ENCODE results near the gene YWHAQ.
"Not testable (repeated sequence)": the region's sequence is repeated elsewhere in the genome, so short reads cannot be mapped to it uniquely, and the experiment has no call there.

YWHAQ gene

GRCh38 chr2:9631878-9632700 lies 1.3 kb upstream of the YWHAQ start:
- no peak for DNase-seq (ENCODE audit: low read depth in 2 of 3, low spot score in 1 of 3)

DNA sequence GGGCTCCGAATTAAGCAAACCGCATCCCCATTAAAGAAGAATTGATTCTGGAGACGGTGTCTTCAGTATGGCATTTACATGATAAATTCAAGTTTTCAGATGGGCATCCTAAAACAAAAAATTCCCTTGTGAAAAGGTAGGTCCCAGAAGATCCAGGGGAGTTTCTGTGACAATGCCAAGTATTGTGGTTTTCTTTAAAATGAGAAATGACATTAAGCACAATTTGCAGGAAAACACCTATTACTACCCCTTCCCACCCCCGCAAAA lies 689 bp upstream of the YWHAQ start:
- no peak for DNase-seq (ENCODE audit: low read depth in 2 of 3, low spot score in 1 of 3)

GRCh38 chr2:9630117-9630735 lies 571 bp downstream of the YWHAQ start:
- DNase-seq (ENCODE audit: low read depth in 2 of 3, low spot score in 1 of 3), result peak; percentile 56 to 71 (median 64)

GRCh38 chr2:9629222-9630116 lies 1.3 kb downstream of the YWHAQ start:
- no peak for DNase-seq (ENCODE audit: low read depth in 2 of 3, low spot score in 1 of 3)

DNA sequence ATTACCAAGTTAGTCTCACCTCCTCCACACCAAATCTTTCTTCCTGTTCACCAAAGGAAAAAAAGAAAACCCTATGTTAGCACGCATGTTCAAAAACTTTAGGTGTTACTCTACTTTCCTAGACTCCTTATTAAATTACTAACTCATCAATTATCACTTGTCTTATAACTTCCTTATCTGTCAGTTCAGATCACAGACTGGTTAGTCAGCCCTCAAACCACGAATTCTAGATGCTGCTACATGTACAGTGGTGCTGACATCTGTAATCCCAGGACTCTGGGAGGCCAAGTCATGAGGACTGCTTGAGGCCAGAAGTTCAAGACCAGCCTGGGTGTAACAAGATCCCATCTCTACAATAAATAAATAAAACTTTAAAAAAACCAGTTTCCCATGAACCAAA lies 3.5 kb downstream of the YWHAQ start:
- peak in 2 of 3 donors; percentile 20 to 25 for DNase-seq (ENCODE audit: low read depth in 2 of 3, low spot score in 1 of 3)

- no peak for DNase-seq (ENCODE audit: low read depth in 2 of 3, low spot score in 1 of 3)
Observed at GRCh38 chr2:9623151-9623550, 7.6 kb downstream of the YWHAQ start.

GRCh38 chr2:9621655-9622054 lies 9.1 kb downstream of the YWHAQ start:
- not testable (repeated sequence) for DNase-seq (ENCODE audit: low read depth in 2 of 3, low spot score in 1 of 3)

DNA sequence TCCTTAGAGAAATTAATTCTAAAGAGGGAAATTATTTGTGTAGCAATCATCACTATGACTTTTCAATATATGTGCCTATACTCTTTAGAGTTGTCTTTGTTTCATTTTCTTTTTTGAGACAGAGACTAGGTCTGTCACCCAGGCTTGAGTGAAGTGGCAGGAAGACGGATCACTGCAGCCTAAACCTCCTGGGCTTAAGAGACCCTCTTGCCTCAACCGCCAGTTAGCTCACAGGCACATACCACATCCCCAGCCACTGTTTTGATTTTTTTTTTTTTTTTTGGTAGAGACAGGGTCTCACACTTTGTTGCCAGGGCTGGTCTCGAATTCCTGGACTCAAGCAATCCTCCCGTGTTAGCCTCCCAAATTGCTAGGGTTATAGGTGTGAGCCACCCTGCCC lies 12.4 kb downstream of the YWHAQ start:
- DNase-seq (ENCODE audit: low read depth in 2 of 3, low spot score in 1 of 3), result no peak

DNA sequence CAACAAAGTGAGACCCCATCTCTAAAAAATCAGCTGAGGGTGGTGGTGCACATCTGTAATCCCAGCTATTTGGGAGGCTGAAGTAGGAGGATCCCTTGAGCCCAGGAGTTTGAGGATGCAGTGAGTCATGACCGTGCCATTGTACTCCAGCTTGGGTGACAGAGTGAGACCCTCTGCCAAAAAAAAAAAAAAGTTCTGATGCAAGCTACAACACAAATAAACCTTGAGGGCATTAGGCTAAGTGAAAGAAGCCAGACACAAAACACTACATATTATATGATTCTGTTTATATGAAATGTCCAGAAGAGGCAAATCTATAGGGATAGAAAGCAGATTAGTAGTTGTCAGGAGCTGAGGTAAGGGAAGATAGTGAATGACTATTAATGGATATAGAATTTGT lies 13.0 kb downstream of the YWHAQ start:
- no peak for DNase-seq (ENCODE audit: low read depth in 2 of 3, low spot score in 1 of 3)

DNA sequence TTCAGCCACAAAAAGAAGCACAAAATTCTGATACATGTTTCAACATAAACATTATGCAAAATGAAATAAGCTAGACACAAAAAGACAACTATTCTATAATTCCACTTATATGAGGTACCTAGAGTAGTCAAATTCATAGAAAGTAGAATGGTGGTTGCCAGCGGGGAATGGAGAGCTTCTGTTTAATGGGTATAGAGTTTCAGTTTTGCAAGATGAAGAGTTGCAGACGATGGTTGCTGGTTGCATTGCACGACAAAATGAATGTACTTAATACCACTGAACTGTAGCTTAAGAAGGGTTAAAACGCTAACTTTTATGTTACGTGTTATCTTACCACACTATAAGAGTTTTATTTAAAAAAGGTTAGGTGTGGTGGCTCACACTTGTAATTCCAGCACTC lies 13.5 kb downstream of the YWHAQ start:
- no peak for DNase-seq (ENCODE audit: low read depth in 2 of 3, low spot score in 1 of 3)

- DNase-seq (ENCODE audit: low read depth in 2 of 3, low spot score in 1 of 3), result no peak
Observed at GRCh38 chr2:9614562-9614961, 16.2 kb downstream of the YWHAQ start.

DNA sequence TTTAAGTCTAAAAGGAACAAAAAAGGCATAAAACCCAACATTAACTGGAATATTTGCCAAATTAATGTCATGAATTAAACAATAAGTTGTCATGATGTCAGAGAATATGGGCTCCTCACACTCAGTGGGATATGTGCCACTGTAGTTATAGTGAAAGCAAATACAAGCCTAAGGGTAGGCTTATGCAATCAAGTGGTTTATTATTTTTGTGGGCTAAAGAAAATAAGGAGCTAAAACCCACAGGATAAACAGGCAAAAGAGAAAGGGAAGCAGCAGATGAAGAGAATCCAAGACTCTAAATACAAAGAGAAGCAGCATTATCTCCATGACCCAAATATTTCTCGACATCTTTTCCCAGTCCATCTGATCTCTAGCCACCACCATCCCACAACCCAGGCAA lies 17.5 kb downstream of the YWHAQ start:
- no peak for DNase-seq (ENCODE audit: low read depth in 2 of 3, low spot score in 1 of 3)

GRCh38 chr2:9611549-9611912 lies 19.3 kb downstream of the YWHAQ start:
- not testable (repeated sequence) for DNase-seq (ENCODE audit: low read depth in 2 of 3, low spot score in 1 of 3)

GRCh38 chr2:9610781-9611548 lies 19.8 kb downstream of the YWHAQ start:
- DNase-seq (ENCODE audit: low read depth in 2 of 3, low spot score in 1 of 3), result no peak

- not testable (repeated sequence) for DNase-seq (ENCODE audit: low read depth in 2 of 3, low spot score in 1 of 3)
Observed at GRCh38 chr2:9608491-9608890, 22.3 kb downstream of the YWHAQ start.

DNA sequence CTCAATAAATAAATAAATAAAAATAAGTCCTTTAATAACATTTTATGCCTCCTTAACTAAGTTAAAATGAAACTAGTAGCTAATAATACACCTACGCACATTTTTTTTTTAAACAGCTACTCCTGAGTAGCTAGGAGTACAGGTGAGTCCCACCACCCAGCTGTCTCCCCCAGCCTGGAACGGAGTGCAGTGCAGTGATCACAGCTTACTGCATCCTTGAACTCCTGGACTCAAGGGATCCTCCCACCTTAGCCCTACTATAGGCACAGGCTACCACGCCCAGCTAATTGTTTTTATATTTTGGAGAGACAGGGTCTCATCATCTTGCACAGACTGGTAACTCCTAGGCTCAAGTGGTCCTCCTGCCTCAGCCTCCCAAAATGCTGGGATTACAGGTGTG lies 28.4 kb downstream of the YWHAQ start:
- DNase-seq (ENCODE audit: low read depth in 2 of 3, low spot score in 1 of 3), result no peak

DNA sequence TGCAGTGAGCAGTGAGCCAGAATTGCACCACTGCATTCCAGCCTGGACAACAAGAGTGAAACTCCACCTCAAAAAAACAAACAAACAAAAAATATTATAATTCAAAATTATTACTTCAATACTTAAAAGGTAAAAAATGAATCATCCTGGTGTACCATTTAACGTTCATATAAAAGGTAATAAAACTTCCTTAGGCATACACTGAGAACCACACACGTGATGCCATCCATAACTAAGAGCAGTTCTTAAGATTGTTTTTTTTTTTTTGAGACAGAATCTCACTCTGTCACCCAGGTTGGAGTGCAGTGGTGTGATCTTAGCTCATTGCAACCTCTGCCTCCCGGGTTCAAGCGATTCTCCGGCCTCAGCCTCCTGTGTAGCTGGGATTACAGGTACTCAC lies 29.4 kb downstream of the YWHAQ start:
- no peak for DNase-seq (ENCODE audit: low read depth in 2 of 3, low spot score in 1 of 3)

DNA sequence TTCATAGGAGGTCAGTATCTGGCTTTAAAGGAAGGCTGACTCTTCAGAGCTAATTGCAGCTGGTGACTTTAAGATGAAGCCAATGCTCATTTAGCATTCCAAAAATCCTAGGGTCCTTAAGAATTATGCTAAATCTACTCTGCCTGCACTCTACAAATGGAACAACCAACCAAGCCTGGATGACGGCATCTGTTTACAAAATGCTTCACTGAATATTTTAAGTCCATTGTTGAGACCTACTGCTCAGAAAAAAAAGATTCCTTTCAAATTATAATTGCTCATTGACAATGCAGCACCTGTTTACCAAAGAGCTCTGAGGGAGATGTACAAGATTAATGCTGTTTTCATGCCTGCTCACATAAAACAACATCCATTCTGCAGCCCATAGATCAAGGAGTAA lies 31.4 kb downstream of the YWHAQ start:
- no peak for DNase-seq (ENCODE audit: low read depth in 2 of 3, low spot score in 1 of 3)

DNA sequence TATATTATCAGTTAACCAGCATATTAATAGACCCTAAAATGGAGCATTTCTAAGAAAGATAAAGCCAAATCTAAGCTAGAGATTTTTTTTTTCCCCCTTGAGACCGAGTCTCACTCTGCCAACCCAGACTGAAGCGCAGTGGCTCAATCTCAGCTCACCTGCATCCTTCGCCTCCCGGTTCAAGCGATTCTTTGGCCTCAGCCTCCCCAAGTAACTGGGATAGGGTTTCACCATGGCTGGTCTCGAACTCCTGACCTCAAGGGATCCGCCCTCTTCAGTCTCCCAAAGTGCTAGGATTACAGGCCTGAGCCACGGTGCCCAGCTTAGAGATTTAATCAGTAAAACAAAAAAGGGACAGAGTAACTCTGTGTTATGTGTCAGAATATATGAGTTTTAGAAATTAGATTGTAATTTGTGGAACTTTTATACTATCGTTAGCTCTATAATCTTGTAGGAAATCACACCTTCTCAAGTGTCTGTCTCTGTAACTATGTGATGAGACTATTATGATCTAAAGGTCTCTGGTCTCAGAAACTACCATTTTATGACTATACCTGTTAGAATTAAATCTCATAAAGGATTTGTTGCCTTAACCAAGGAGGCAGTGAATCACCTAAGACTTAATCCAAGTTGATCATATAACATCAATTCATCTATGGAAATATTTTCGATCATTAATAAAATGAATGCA lies 34.0 kb downstream of the YWHAQ start:
- no peak for DNase-seq (ENCODE audit: low read depth in 2 of 3, low spot score in 1 of 3)

DNA sequence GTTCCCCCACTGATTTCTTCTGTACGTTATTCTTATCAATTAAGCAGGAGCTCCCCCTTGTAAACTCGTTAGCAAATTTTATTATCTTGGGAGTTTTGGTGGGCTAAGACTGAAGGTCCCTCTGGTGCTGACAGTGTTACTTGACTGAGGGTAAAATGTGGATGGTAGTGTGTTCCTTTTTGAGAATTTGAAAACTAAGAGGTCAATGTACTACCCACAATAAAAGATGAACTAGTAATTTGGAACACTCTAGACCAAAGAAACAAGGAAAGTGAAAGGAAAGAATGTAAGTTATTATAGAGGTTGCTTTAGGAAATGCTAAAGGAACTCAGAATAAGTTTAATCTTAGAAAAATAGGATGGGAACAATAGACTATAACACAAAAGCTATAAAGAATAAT lies 35.1 kb downstream of the YWHAQ start:
- DNase-seq (ENCODE audit: low read depth in 2 of 3, low spot score in 1 of 3), result no peak

DNA sequence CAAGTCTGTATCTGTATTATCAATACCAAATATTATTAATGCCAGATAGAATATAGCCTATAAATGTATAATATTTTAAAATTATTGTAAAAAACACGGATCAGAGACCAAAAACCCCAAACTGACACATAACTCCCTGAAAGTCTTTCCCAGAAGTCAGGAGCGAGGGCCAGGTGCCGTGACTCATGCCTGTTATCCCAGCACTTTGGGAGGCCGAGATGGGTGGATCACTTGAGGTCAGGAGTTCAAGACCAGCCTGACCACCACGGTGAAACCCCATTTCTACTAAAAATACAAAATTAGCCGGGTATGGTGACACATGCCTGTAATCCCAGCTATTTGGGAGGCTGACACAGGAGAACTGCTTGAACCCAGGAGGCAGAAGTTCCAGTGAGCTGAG lies 35.5 kb downstream of the YWHAQ start:
- not testable (repeated sequence) for DNase-seq (ENCODE audit: low read depth in 2 of 3, low spot score in 1 of 3)

Data from stimulated activated CD4-positive, alpha-beta T cell treated with anti-CD3 and anti-CD28 coated beads, Interleukin-12 subunit alpha, Interleukin-12 subunit beta, amount 100 ng/mL, for 48 hours (primary cell).